OCI-LY7 (cell line): ENCODE data around the gene STAU1.

Experiments
- CTCF ChIP-seq: fragments of 200-600 bp; sonication (generic); conservative IDR thresholded peaks from 2 replicates; pipeline ENCODE4 v1.5.1; 2014; ENCODE audit warnings: mild to moderate bottlenecking, antibody characterized with exemption, low read length, moderate library complexity, mixed read lengths
- EZH2phosphoT487 ChIP-seq: fragments of 200-600 bp; sonication (generic); IDR thresholded peaks from 2 replicates; pipeline ENCODE4 v1.6.1; 2018; ENCODE audit warnings: low read depth, borderline replicate concordance, mild to moderate bottlenecking, mixed run types, antibody characterized with exemption, low read length, moderate library complexity, mixed read lengths

GRCh38 chr20:49215232-49215631, 27.1 kb upstream of the STAU1 start:
- no peak for TF ChIP-seq CTCF
- TF ChIP-seq EZH2phosphoT487: no peak
